Measurements from ENCODE around the gene GRIP2.

GRCh38 chr3:14563946-14564539, 23.9 kb upstream of the GRIP2 start:
- TF ChIP-seq CTCF (IDR thresholded peaks at IDR 0.05) (no peak), POLR2A (IDR thresholded peaks at IDR 0.05) (no peak)
